ENCODE data around the gene CDHR5. TPM values are rescaled to one million over a fixed set of nuclear protein-coding genes. Genes with fewer than 3 reads are reported as not detected.
"Not testable (repeated sequence)": the region's sequence is repeated elsewhere in the genome, so short reads cannot be mapped to it uniquely, and the experiment has no call there.

The CDHR5 gene
- total RNA-seq, 2 experiments from 2014 or later, result not detected

DNA sequence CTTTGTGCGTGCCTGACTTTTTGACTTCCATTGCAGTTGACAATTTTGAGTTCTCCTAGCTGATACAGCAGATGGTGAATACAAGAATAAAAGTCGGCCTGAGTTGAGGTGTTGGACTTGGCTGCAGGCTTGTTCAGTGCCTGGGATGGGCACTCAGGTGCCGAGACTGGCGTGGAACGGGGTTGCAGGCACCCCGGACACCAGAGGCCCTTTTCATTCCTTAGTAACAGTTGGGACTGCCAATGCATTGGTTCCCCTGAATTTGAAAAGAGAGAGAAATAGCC, 47.2 kb downstream of the CDHR5 start:
- Mint-ChIP-seq H3K4me3 (peak overlapping the region; percentile 87), H3K27me3 (peaks cover 13% of the 10 kb centered on the region), H3K27ac (peak overlapping the region; percentile 76), H3K36me3 (ENCODE audit: low read depth) (peaks cover 22% of the 10 kb centered on the region), H3K4me1 (peaks cover 46% of the 10 kb centered on the region), H3K9me3 (no peaks in the 10 kb centered on the region)
- POLR2A ChIA-PET, result interaction anchor here (1.0 to 3.3 kb wide), 10 partner anchors 9 to 170 kb away, joined by 3 to 19 read pairs (median 4); partner anchors contain the start of genes IRF7 and TALDO1
- CTCF ChIA-PET, result no interaction called here
- DNase-seq, result no peak

DNA sequence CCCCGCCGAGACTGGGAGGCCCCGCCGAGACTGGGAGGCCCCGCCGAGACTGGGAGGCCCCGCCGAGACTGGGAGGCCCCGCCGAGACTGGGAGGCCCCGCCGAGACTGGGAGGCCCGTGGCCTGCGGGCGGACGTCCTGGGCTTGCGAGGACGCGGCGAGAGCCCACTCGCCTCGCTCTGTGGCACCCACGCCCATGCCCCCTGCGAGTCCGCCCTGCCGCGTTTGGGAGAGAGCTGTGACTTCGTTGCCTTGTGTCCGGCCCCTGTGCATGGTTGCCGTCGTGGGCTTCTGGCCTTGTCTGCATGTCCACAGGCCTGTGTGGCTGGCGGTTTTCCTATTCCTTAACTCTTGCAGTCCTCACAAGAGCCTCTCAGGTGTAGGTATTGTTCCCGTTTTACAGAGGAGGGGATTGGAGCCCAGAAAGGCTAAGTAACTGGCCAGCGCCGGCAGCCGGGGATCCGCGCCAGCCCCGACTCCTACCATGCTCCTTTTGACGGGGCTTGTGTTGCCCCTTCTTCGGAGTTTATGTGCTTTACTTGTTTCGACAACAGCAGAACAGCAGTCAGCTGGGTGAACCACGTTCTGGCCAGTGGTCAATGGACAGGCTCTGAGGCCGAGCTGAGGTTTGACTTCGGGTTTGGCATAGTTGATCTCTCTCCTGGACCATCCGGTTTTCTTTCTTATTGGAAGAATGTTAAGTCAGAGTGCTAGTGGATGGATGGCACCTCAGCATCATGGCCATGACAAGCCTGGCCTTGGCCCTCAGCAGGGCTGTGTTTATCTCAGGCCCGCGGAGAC, 47.7 kb downstream of the CDHR5 start:
- H3K27ac Mint-ChIP-seq, result peak overlapping the region; percentile 76
- H3K27me3 Mint-ChIP-seq, result peaks cover 13% of the 10 kb centered on the region
- DNase-seq, result no peak
- peaks cover 46% of the 10 kb centered on the region for H3K4me1 Mint-ChIP-seq
- H3K9me3 Mint-ChIP-seq, result no peaks in the 10 kb centered on the region
- ChIA-PET CTCF (no interaction called here), POLR2A (interaction anchor here (1.0 to 3.3 kb wide), 12 partner anchors 9 to 213 kb away, joined by 3 to 20 read pairs (median 4); partner anchors contain the start of genes CEND1, IRF7 and TALDO1)
- H3K4me3 Mint-ChIP-seq, result peak overlapping the region; percentile 87
- peaks cover 22% of the 10 kb centered on the region for H3K36me3 Mint-ChIP-seq (ENCODE audit: low read depth)

DNA sequence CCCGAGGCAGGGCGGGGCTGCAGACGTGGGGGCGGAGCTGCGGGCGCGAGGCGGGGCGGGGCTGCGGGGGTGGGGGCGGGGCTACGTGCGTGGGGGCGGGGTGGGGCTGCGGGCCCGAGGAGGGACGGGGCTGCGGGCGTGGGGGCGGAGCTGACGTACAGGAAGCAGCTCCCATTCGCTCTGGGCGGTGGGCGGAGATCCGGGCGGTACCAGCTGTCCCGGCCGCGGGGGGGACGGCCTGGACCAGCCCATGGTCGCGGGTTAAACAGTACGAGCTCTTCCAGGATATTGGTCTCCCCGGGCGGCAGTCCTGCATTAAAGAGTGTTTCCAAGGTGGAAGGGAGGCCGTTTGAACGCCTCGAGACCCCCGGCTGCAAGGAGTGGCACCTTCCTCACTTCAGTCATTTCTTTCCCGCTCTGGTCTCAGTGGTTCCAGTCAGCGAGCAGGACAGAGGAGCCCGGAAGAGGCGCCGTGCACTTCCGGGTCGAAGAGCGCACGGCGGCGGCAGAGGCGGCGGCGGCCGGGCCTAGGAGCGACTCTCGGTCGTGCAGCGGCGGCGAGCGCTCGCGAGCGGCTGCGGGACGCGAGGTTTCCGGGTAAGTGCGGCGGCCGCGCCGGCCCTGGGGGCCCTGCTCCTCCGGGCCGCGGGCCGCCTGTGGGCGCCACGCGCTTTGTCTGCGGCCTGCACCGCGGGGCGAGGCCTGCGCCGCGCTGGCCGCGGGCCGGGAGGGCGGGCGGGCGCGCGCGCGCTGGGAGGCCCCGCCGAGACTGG, 48.6 kb downstream of the CDHR5 start, which contains the start of gene PHRF1:
Gene PHRF1 (plus strand): TSS at position 475 of the 773 bp plus-strand sequence. CDS start 5,043 bp downstream, outside the sequence.
- peak; percentile 95 for DNase-seq
- Mint-ChIP-seq H3K4me3 (peak within 1 kb of the TSS; percentile 91), H3K36me3 (ENCODE audit: low read depth) (peaks cover 14% of the 10 kb centered on the region), H3K4me1 (peaks cover 44% of the 10 kb centered on the region), H3K9me3 (no peaks in the 10 kb centered on the region), H3K27ac (peak within 1 kb of the TSS; percentile 95), H3K27me3 (peaks cover 13% of the 10 kb centered on the region)
- ChIA-PET CTCF (interaction anchor here (0.6 to 1.7 kb wide), 9 partner anchors 12 to 161 kb away, joined by 3 to 7 read pairs (median 3); partner anchors contain the start of genes SIGIRR and TMEM80), POLR2A (interaction anchor here (0.7 to 3.3 kb wide), 23 partner anchors 8 to 369 kb away, joined by 3 to 20 read pairs (median 5); partner anchors contain the start of genes BET1L, CEND1, DEAF1 and HRAS)

DNA sequence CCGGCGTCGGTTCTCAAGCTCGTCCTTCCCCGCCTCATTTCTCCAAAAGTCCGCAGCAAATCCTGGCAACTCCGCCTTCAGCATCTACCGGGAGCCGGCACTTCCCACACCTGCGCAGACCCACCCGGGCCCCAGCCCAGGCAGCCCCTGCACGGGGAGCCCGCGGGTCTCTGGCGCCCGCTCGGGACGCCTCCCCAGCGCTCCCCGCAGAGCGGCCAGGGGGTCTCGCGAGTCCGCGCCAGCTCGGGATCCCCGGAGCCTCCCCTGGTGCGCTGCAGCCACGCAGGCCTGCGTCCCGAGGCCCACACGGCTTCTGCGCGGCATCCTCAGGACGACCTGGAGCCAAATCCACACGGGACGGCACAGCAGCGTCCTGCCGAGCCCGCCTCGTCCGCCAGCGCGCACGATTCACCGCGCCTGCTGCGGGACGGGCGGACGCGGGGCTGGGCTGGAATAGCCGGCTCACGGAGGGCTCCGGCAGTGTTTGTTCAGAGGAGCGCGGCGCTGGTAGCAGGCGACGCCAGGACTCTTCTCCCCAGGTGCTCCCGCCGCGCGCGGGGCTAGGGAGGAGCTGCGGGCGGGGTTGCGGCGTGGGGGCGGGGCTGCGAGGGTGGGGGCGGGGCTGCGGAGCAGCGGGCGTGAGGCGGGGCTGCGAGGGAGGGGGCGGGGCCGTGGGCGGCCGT, 49.3 kb downstream of the CDHR5 start:
- Mint-ChIP-seq H3K27ac (peak overlapping the region; percentile 26), H3K9me3 (no peaks in the 10 kb centered on the region), H3K4me1 (peaks cover 41% of the 10 kb centered on the region), H3K27me3 (peaks cover 13% of the 10 kb centered on the region), H3K36me3 (ENCODE audit: low read depth) (peaks cover 12% of the 10 kb centered on the region), H3K4me3 (peak overlapping the region; percentile 82)
- ChIA-PET CTCF (interaction anchor here (0.6 to 1.7 kb wide), 9 partner anchors 12 to 160 kb away, joined by 3 to 7 read pairs (median 3); partner anchors contain the start of genes SIGIRR and TMEM80), POLR2A (interaction anchor here (0.7 to 3.3 kb wide), 24 partner anchors 7 to 369 kb away, joined by 3 to 20 read pairs (median 4); partner anchors contain the start of genes BET1L, CEND1, DEAF1 and HRAS)
- DNase-seq, result no peak

- Mint-ChIP-seq H3K27me3 (peaks cover 13% of the 10 kb centered on the region), H3K27ac (peak overlapping the region; percentile 26), H3K4me3 (peak overlapping the region; percentile 82), H3K36me3 (ENCODE audit: low read depth) (peaks cover 12% of the 10 kb centered on the region), H3K4me1 (peaks cover 40% of the 10 kb centered on the region), H3K9me3 (no peaks in the 10 kb centered on the region)
- CTCF ChIA-PET, result interaction anchor here (0.6 to 1.7 kb wide), 2 partner anchors 21 to 55 kb away, joined by 3 to 7 read pairs; no protein-coding TSS in a partner anchor
- no peak for DNase-seq
- POLR2A ChIA-PET, result interaction anchor here (0.8 to 2.8 kb wide), 8 partner anchors 13 to 268 kb away, joined by 4 to 20 read pairs (median 4); partner anchors contain the start of genes IRF7 and TSPAN4
Observed at GRCh38 chr11:574632-575312, 50.0 kb downstream of the CDHR5 start.

- peaks cover 35% of the 10 kb centered on the region for H3K4me1 Mint-ChIP-seq
Observed at GRCh38 chr11:574031-574570, 50.7 kb downstream of the CDHR5 start.

DNA sequence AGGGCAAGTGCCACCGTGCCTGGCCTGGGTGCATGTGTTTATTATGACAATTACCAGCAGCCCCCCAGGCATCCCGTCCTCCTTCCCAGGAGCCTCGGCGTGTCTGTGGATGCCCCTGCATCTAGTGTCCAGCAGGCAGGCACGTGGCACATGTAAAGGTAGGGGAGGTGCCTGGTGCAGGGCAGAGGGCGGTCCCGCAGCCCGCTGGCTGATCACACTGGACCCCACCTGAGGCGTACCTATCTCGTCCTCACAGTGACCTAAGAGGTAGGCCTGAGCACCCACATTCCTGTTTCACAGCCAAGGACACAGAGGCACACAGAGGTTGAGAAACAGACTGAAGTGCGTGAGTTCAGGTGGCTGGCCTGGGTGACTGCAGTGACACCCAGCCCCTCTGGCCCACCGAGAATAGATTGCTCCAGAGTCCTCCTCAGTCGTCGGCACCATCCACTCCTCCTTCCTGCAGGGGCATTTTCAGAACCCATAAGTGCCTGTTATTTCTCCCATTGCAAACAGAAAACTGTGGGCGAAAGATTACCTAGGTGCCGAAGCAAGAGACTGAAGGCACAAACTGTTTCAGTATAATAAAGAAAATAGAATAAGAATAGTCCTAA, 51.5 kb downstream of the CDHR5 start:
- Mint-ChIP-seq H3K27me3 (peaks cover 13% of the 10 kb centered on the region), H3K4me3 (no peak overlapping the region), H3K27ac (no peak overlapping the region), H3K36me3 (ENCODE audit: low read depth) (peaks cover 8% of the 10 kb centered on the region), H3K9me3 (no peaks in the 10 kb centered on the region), H3K4me1 (peaks cover 28% of the 10 kb centered on the region)
- POLR2A ChIA-PET, result no interaction called here
- CTCF ChIA-PET, result no interaction called here
- DNase-seq, result no peak

More at GRCh38 chr11:574031-574570, 50.7 kb downstream of the CDHR5 start:
- Mint-ChIP-seq H3K4me3 (peak overlapping the region; percentile 82), H3K27ac (peak overlapping the region; percentile 32), H3K27me3 (peaks cover 13% of the 10 kb centered on the region)
- H3K36me3 Mint-ChIP-seq (ENCODE audit: low read depth); POLR2A ChIA-PET; CTCF ChIA-PET; H3K9me3 Mint-ChIP-seq; DNase-seq: not testable (repeated sequence)

- ChIA-PET POLR2A (no interaction called here), CTCF (no interaction called here)
- Mint-ChIP-seq H3K36me3 (ENCODE audit: low read depth) (peaks cover 3% of the 10 kb centered on the region), H3K4me1 (peaks cover 25% of the 10 kb centered on the region), H3K27ac (no peak overlapping the region), H3K4me3 (no peak overlapping the region), H3K27me3 (peaks cover 13% of the 10 kb centered on the region), H3K9me3 (no peaks in the 10 kb centered on the region)
- no peak for DNase-seq
Observed at GRCh38 chr11:571802-572185, 53.0 kb downstream of the CDHR5 start.

DNA sequence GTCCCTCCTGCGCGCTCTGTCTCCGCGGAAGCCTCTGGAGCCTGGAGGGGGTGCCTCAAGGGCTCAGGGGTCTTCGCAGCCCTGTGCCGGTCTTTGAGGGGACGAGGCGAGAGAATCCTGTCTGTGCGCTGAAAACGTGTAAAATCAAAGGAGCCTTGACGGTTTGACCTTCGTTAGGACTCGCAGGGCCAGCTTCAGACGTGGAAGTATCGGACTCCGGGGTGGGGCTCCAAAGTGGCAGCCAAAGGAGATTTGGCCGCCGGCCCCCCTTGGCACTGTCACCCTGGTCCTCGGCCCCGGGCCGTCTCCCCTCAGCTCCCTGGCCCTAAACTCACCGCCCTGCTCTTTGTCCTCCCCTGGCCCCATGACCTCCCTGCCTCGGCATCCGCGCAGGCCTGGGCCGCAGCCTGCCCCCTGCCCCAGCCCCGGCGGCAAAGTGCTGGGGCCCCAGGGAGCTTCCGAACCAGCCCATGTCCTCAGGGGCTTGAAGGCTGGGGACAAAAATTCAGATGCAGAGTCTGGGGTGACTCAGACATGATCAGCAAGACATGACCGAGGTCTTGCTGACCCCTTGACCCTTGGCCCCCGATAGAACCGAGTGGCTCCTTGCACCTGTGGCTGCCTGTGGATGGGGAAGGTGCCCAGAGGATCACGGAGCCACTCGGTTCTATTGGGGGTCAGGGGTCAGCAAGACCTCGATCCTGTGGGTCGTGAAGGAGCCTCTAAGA, 55.4 kb downstream of the CDHR5 start:
- peak overlapping the region; percentile 77 for H3K4me3 Mint-ChIP-seq
- H3K27ac Mint-ChIP-seq, result peak overlapping the region; percentile 62
- DNase-seq, result no peak
- H3K4me1 Mint-ChIP-seq, result peaks cover 17% of the 10 kb centered on the region
- H3K36me3 Mint-ChIP-seq (ENCODE audit: low read depth), result peaks cover 6% of the 10 kb centered on the region
- POLR2A ChIA-PET, result interaction anchor here (0.8 to 3.3 kb wide), 9 partner anchors 8 to 274 kb away, joined by 3 to 25 read pairs (median 7); partner anchors contain the start of genes IRF7, LRRC56, PHRF1 and SIGIRR
- CTCF ChIA-PET, result interaction anchor here (0.8 to 1.6 kb wide), 3 partner anchors 10 to 15 kb away, joined by 3 to 4 read pairs (median 3); no protein-coding TSS in a partner anchor
- H3K9me3 Mint-ChIP-seq, result no peaks in the 10 kb centered on the region
- H3K27me3 Mint-ChIP-seq, result peaks cover 4% of the 10 kb centered on the region

- H3K27me3 Mint-ChIP-seq, result no peaks in the 10 kb centered on the region
- ChIA-PET CTCF (interaction anchor here (0.6 to 1.6 kb wide), 5 partner anchors 9 to 157 kb away, joined by 3 to 4 read pairs (median 3); no protein-coding TSS in a partner anchor), POLR2A (interaction anchor here (0.6 to 3.3 kb wide), 10 partner anchors 9 to 274 kb away, joined by 3 to 25 read pairs (median 5); partner anchors contain the start of genes IRF7, LRRC56, PHRF1 and SIGIRR)
- peak overlapping the region; percentile 62 for H3K27ac Mint-ChIP-seq
- DNase-seq, result peak; percentile 96
- peak overlapping the region; percentile 77 for H3K4me3 Mint-ChIP-seq
- H3K36me3 Mint-ChIP-seq (ENCODE audit: low read depth), result peaks cover 11% of the 10 kb centered on the region
- H3K9me3 Mint-ChIP-seq, result no peaks in the 10 kb centered on the region
- H3K4me1 Mint-ChIP-seq, result peaks cover 15% of the 10 kb centered on the region
Observed at GRCh38 chr11:568306-569157, 56.2 kb downstream of the CDHR5 start.

Data from activated CD4-positive, alpha-beta memory T cell treated with anti-CD3 and anti-CD28 coated beads, Interleukin-2, amount 10 ng/mL, durations not matched to agents 7 days and 5 days (primary cell).